SH-SY5Y (cell line): ENCODE data around the gene PPP3R1.

ENCODE experiments used
- GATA2 ChIP-seq: IDR thresholded peaks from 2 replicates; pipeline ENCODE4 v1.6.1; 2011; ENCODE audit warnings: mild to moderate bottlenecking, low read depth, low read length
- GATA3 ChIP-seq: IDR thresholded peaks from 2 replicates; pipeline ENCODE4 v1.6.1; 2011; ENCODE audit warnings: low read depth, mild to moderate bottlenecking, low read length, moderate library complexity

Gene PPP3R1

DNA sequence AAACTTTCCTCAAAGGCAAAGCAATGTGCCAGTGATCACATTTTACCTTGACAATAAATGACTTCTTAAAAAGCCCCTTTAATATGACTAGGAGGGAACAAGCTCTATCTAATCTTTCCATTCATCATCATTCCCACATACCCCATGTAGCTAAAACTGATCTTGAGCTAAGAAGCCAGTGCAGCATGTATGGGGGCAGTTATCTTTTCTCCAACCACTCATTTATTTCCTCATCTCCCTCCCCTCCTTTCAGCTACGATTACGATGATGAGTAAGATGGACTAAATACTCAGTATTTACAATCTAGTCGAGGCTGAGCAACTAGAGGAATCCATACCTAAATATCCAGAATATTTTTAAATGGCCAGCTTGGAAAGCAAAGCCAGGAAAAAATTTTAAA lies 59.2 kb downstream of the PPP3R1 start:
- no peak for TF ChIP-seq GATA2
- no peak for TF ChIP-seq GATA3

DNA sequence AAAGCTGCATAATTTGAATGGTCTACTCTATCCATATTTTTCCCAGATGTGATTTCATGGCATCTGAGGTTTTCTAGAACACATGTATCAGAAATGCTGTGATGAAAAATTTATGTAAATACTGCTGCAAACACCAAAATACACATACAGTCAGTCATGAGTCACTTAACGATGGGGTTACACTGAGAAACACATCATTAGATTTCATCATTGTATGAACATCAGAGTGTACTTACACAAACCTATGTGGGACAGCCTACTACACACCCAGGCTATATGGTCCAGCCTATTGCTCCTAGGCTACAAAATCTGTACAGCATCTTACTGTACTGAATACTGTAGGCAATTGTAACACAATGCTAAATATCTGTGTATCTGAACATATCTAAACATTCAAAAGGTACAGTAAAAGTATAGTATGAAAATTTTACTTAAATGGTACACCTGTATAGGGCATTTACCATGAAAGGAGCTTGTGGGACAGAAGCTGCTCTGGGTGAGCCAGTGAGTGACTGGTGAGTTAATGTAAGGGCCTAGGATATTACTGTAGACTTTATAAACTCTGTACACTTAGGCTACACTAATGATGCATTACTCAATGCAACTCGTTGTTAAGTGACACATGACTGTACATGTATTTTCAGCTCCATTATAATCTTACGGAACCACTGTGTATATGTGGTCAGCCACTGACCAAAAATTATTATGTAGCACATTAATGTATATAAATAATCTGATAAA lies 61.2 kb downstream of the PPP3R1 start:
- no peak for TF ChIP-seq GATA2

DNA sequence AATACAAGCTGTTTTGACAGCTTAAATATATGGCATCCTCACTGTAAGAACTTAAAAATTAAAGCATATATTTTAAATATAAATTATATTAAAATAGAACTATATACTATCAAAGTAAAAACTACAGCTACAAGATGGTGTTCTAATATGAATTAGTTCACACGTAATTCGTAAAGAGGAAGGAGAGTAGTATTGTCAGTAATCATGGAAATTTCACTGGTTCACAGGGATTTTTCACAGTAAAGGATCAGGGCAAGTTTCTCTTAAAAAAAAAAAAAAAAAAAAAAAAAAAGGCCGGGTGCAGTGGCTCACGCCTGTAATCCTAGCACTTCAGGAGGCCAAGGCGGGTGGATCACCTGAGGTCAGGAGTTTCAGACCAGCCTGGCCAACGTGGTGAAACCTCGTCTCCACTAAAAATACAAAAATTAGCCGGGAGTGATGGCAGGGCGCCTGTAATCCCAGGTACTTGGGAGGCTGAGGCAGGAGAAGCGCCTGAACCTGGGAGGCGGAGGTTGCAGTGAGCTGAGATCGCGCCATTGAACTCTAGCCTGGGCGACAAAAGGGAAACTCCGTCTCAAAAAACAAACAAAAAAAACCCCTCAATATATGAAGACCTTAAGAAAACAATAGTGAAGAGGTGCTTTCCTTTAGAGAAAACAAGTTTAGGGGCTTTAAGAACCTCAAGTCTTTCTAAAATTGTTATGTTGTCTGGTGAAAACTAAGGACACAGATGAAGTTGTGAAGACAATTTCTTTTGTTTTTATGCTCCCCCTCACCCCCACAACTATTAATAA lies 62.1 kb downstream of the PPP3R1 start:
- TF ChIP-seq GATA3 (no peak), GATA2 (no peak)

DNA sequence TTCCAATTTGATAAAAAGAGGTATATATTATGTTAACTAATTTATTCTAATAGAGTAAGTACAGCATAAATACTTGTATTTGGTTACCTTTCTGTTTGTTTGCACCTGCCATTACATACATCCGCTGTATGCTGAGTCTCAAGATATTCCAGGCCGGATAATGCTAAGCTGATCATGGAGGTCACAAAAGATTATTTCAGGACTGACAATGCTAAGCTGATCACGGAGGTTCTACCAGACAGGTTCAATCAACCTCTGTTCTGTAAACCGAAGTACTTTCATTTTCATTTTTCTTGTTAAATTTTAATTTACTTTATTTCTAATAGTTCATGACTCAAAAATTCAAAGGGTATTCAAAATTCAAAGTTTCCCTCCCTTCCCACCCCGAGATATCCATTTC lies 63.5 kb downstream of the PPP3R1 start:
- TF ChIP-seq GATA2: no peak
- no peak for TF ChIP-seq GATA3

DNA sequence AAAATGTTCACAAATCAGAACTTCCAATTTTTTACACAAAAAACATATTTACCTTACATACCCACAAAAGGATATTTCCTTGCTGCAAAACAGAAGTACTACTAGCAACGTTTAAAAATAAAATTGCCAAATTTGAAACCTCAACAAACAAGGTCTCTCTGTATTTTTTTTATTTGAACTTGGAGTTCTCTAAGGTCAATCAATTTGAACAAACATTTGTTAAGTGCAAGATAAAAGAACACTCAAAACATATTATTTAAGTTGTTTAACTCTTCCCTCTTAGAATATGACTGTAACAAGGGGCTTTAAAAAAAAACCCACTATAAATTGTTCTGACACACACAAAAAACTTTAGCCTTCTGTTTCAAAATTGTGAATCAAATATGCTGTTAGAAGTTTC lies 65.0 kb downstream of the PPP3R1 start:
- TF ChIP-seq GATA3 (no peak), GATA2 (no peak)

DNA sequence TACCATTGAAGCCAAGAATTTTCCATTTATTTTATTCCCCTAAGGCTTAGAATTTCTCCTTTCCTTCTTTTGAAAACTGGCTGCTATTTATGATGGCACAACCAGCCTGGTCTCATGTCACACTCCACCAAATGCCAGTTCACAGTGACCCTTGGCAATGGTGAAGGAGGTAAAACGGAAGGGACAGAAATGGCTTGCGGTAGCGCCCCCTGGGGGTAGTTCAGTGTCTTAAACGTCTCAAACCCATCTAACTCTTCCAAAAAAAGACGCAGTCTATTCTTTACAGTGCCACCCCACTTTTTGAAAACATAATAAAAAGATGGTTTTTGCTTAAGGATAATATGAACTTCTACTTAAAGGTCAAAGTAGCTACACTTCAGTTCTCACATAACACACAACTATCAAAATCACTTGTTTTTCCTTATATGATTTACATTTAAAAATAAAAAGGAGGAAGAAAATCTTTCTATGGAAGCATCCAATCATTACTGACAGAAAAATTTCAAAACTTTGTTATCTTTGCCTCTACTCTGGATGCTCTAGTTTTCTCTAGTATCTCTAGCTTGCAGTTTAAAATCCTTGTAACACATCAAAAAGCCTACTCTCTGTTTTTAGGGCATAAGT lies 66.7 kb downstream of the PPP3R1 start:
- TF ChIP-seq GATA3: no peak
- no peak for TF ChIP-seq GATA2

DNA sequence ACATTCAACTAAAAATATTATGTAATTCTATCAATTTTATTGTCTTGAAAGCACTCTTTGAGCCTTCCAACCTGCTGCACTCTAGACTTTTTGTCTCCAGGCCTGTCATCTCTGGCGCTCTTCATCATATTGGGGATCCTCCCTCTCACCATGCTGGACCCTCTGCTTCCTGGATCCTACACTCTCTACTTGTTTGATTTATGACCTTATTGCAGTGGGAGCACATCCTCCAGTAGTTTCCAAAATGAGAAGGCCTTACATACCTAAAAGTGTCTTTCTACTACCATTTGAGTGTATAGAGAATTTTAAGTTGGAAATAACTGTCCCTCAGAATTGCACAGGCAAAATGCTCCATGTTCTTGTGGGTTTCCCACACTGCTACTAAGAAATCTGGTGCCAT lies 69.4 kb downstream of the PPP3R1 start:
- TF ChIP-seq GATA3 (no peak), GATA2 (no peak)

DNA sequence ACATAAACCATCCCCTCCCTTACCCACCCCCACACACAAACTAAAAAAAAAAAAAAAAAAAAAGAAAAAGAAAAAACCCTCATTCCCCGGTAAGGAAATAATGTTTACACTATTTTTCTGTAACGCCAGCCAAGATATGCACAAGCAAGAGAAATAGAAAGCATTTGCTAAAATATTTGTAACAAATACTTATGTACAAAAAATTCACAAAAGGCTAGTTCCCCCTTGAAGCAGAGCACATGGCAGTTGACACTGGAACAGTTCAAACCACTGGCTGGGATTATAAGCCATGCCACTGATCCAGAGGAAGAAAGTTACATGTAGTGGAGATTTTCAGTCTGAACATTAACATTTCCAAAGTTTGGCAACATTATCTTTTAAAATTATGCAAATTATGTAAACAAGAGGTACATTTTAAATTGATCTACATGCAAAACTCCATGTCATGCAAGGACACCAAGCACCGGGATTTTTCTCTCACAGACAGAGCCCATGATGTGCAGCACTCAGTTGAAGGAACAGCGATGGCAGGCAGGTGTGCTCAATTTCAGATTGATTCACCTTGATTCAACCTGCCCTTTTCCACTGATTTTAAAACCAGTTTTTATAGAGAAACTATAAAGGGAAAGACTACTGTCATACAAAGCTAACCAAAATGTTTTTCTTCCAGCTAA lies 73.2 kb downstream of the PPP3R1 start:
- TF ChIP-seq GATA2 (no peak), GATA3 (no peak)

DNA sequence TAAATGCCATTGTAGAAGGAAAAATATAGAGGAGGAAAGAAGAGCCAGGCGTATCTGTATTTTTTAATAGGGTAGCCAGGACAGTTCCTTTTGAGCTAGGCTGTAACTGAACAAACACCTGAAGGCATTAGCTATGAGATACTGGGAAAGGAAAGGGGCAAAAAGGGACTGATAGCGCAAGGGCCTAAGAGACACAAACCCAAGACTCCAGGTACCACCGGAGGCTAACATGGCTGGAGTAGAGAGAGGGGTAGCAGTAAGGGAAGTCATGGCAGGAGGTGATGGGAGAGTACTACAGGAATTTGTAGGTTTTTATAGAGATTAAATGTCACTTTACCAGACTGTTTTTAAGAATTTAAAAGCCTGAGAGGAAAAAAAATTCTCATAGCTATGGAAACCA lies 73.9 kb downstream of the PPP3R1 start:
- no peak for TF ChIP-seq GATA2
- no peak for TF ChIP-seq GATA3

DNA sequence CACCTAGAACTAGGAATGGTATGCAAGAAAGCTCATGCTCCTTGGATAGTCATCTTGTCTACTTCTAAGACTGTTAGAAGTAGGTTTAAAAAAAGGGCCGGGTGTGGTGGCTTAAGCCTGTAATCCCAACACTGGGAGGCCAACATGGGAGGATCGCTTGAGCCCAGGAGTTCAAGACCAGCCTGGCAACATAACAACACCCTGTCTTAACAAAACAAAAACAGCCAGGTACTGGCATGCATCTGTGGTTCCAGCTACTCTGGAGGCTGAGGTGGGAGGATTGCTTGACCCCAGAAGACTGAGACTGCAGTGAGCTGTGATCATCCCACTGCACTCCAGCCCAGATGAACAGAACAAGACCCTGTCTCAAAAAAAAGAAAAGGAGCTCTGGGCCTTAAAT lies 74.8 kb downstream of the PPP3R1 start:
- no peak for TF ChIP-seq GATA2
- TF ChIP-seq GATA3: no peak

DNA sequence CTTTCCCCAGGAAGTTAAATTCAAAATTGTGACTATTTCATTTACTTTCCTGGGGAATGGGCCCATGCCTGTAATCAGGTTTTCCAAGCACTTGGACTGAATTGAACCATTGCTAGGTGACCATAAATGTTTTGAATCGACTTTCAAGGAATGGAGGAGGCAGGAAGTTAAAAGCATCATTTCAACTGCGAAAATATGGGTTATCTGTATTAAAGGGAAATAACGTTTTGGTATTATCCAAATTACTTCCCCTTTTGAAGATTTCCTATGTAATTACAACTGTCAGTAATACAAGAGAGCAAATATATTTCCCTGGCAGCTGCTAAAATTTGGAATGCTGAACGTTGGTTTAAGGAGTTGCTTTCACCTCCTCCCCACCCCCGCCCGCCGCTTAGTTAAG lies 75.7 kb downstream of the PPP3R1 start:
- no peak for TF ChIP-seq GATA3
- TF ChIP-seq GATA2: no peak

DNA sequence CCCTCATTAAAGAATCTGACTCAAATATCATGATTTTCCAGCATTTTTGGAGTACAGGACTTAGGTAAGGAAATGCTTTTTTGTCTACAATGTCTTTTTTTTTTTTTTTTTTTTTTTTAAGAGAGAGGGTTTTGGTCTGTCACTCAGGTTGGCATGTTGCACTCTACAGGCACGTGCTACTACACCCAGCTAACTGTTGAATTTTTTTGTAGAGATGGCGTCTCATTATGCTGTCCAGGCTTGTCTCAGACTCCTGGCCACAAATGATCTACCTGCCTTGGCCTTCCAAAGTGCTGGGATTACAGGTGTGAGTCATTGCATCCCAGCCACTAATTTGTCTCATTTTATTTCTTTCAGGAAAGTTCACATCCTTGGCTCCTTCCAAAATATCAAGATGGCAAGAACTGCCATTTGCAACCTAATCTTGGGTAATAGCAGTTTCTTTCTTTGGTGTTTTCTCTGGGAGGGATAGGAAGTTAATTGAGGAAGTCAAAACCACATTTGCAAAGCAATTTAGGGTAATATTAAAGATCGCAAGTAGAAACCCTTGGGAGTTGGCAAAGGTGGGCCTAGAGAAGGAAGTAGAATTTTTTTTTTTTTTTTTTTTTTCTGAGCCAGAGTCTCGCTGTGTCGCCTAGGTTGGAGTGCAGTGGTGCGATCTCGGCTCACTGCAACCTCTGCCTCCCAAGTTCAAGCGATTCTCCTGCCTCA lies 79.2 kb downstream of the PPP3R1 start:
- no peak for TF ChIP-seq GATA2
- no peak for TF ChIP-seq GATA3

DNA sequence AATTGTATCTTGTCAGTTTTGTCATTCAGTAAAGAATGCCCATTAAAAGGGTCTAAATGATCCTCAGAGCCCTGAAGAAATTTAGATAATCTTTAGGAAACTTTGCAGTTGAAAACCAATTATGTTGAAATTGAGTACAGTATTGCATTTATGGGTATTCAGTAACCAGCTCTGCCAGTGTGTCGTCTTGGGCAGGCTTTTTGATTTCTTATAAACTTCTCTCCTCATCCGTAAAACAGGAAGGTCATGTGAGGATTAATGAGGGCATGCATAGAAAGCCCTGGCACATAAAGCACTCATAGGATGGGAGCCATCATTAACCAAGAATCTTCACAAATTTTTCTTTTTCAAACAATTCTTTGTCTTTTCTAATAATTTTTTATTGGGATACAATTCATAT lies 79.8 kb downstream of the PPP3R1 start:
- TF ChIP-seq GATA2 (no peak), GATA3 (no peak)

DNA sequence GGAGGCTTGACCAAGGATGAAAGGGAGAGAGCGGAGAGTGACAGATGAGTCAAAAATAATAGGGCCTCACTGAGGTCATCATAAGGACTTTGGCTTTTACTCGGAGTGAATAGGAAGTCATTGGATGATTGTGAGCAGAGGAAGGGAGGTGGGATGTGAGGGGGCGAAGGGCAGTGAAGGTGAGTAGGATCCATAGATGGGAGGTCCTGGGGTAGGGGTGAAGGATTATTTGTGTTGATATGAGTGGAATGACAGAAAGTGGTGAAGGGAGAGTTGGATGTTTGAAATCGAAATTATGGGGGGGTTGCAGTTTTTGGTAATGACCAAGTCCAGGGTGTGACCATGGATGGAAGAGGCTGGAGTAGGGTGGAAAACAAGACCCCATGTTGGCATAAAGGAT lies 80.6 kb downstream of the PPP3R1 start:
- TF ChIP-seq GATA3: no peak
- no peak for TF ChIP-seq GATA2

DNA sequence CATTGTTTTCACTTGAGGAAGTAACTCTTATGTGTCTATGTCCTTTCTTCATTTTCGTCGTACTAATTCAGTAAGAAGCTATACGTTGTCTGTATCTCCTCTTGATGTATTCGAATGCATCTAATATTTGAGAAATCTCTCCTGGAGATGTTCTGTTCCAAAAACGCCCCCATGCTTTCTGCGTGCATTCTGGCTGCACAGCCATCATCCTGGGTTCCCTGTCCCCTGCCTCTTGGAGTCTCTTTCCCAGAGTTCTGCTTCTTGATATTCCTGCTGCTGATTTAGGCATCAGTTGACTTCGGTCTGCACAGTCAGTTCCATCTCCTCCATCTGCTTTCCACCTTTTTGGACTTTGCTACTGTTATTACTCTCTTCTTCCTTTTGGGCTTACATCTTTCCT lies 81.2 kb downstream of the PPP3R1 start:
- no peak for TF ChIP-seq GATA3
- TF ChIP-seq GATA2: no peak
